Omental fat pad (tissue), 4 donors: ENCODE results near the gene MYLK. TPM values are rescaled to one million over a fixed set of nuclear protein-coding genes. Genes with fewer than 3 reads are reported as not detected.

Experiments used
- ATAC-seq: fragments of 150-250 bp; one replicate; pipeline ENCODE4 v1.9.1; 2016; ENCODE audit warnings: mild to moderate bottlenecking, moderate library complexity; ENCODE audit not compliant: low FRiP score
- DNase-seq: peaks from one replicate; pipeline ENCODE4 v3.0.0-alpha.2; 2019; ENCODE audit warnings: low spot score
- total RNA-seq, 4 donors: library from RNA; depleted of rRNA; stranded (reverse); fragments of >200 nt; gene quantifications; one replicate each; pipeline ENCODE4 v1.1.0, GENCODE V29; 2016
- TF ChIP-seq, protein P1 (sequence below), 3 donors: fragments of 450-650 bp; IDR thresholded peaks; one replicate each; pipeline ENCODE4 v1.5.1; 2016 to 2017; ENCODE audit warnings: antibody characterized with exemption in 3 of 3, mild to moderate bottlenecking in 3 of 3, moderate library complexity in 2 of 3

MYLK gene
- total RNA-seq, 4 donors from 2014 or later: 26.8 to 188 (median 56.9) TPM

GRCh38 chr3:123768480-123769355, 115.4 kb downstream of the MYLK start:
- DNase-seq (no peak), ATAC-seq (no peak)
- TF ChIP-seq, protein P1, sequence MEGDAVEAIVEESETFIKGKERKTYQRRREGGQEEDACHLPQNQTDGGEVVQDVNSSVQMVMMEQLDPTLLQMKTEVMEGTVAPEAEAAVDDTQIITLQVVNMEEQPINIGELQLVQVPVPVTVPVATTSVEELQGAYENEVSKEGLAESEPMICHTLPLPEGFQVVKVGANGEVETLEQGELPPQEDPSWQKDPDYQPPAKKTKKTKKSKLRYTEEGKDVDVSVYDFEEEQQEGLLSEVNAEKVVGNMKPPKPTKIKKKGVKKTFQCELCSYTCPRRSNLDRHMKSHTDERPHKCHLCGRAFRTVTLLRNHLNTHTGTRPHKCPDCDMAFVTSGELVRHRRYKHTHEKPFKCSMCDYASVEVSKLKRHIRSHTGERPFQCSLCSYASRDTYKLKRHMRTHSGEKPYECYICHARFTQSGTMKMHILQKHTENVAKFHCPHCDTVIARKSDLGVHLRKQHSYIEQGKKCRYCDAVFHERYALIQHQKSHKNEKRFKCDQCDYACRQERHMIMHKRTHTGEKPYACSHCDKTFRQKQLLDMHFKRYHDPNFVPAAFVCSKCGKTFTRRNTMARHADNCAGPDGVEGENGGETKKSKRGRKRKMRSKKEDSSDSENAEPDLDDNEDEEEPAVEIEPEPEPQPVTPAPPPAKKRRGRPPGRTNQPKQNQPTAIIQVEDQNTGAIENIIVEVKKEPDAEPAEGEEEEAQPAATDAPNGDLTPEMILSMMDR (IDR thresholded peaks at IDR 0.05): no peak

GRCh38 chr3:123767564-123768292, 116.4 kb downstream of the MYLK start:
- ATAC-seq: no peak
- no peak for DNase-seq
- TF ChIP-seq, protein P1 (IDR thresholded peaks at IDR 0.05): no peak

DNA sequence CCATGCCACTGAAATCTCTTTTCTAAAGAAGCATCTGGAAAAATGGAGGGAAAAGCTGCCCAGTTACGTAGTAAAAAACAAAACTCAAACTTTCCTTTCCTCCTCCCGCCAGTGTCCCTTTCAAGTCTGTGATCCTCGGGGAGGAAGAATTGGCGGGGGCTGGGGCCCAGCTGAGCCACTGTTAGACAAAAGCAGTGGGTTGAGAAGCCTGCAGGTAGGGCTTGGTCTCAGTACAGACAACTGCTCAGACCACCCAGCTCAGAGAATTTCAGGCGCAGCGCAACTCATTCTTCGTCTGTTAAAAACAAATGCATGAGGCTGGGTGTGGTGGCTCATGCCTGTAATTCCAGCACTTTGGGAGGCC, 117.1 kb downstream of the MYLK start:
- no peak for ATAC-seq
- DNase-seq: no peak
- TF ChIP-seq, protein P1 (IDR thresholded peaks at IDR 0.05): no peak

DNA sequence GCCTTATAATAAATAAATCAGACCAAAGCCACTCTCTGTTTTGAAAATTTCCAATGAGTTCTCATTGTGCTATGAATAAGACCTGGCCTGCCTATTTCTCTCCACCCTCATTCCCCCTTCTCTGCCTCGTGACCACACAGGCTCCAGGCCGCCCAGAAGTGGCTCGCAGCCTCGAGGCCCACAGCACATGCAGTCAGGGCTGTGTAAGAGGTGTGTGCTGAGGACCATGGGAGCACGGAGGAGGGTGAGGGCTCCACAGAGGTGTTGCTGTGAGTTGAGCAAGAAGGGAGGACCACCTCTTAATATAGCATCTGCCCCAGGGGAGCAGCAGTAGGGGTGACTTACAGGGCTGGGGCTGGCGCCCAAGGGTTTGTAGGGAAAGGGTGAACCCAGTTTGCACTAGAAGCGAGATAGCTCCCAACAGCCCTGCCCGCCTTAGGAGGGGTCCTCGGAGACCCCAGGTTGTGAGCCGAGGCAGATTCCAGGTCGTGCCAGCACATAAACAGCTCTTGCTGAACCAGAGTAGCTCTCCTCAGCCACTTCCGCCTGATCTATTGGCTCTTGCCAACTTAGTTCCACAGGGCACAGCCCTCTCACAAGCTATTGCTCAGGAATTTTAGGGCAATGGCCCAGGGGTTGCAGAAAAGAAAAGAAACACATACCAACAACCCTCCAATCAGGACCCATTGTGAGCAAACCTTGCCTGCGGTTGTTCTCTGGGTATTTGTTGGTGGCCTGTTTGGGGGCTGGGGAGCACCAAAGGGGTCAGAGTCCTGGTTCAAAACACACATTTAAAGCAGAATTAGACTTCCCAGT, 117.7 kb downstream of the MYLK start:
- no peak for ATAC-seq
- DNase-seq: no peak
- TF ChIP-seq, protein P1 (IDR thresholded peaks at IDR 0.05): no peak

GRCh38 chr3:123765475-123766128, 118.5 kb downstream of the MYLK start:
- ATAC-seq: no peak
- TF ChIP-seq, protein P1 (IDR thresholded peaks at IDR 0.05): no peak
- no peak for DNase-seq

GRCh38 chr3:123764647-123765046, 119.5 kb downstream of the MYLK start:
- TF ChIP-seq, protein P1 (IDR thresholded peaks at IDR 0.05): no peak
- ATAC-seq (no peak), DNase-seq (no peak)
